ENCODE data around the gene TGIF2. TPM values are rescaled to one million over a fixed set of nuclear protein-coding genes. Genes with fewer than 3 reads are reported as not detected.
A peak's percentile ranks its signal among the peaks of the same experiment; 100 is the strongest.

Gene TGIF2
- 18.8 TPM for total RNA-seq

- peak; percentile 87 for DNase-seq (ENCODE audit: low spot score)
Measured at GRCh38 chr20:36573103-36573797, at the start of gene TGIF2. Gene TGIF2 (plus strand): TSS chr20:36573597. CDS start chr20:36578775, 5,178 bp downstream.

GRCh38 chr20:36525620-36526365 lies 47.6 kb upstream of the TGIF2 start:
- no peak for DNase-seq (ENCODE audit: low spot score)

- DNase-seq (ENCODE audit: low spot score), result no peak
Measured at GRCh38 chr20:36526521-36527011, 46.8 kb upstream of the TGIF2 start.

- DNase-seq (ENCODE audit: low spot score), result no peak
Measured at GRCh38 chr20:36527331-36528125, 45.9 kb upstream of the TGIF2 start.

GRCh38 chr20:36528176-36528874 lies 45.1 kb upstream of the TGIF2 start:
- DNase-seq (ENCODE audit: low spot score), result no peak

GRCh38 chr20:36528875-36529417 lies 44.5 kb upstream of the TGIF2 start:
- no peak for DNase-seq (ENCODE audit: low spot score)

GRCh38 chr20:36532388-36532787 lies 41.0 kb upstream of the TGIF2 start:
- no peak for DNase-seq (ENCODE audit: low spot score)

GRCh38 chr20:36532822-36533221 lies 40.6 kb upstream of the TGIF2 start:
- DNase-seq (ENCODE audit: low spot score), result no peak

GRCh38 chr20:36538026-36538722 lies 35.2 kb upstream of the TGIF2 start:
- no peak for DNase-seq (ENCODE audit: low spot score)

- DNase-seq (ENCODE audit: low spot score), result no peak
Measured at GRCh38 chr20:36540551-36541211, 32.7 kb upstream of the TGIF2 start.

- DNase-seq (ENCODE audit: low spot score), result peak; percentile 95
Measured at GRCh38 chr20:36541227-36541767, 32.1 kb upstream of the TGIF2 start, which contains the start of gene MYL9. Gene MYL9 (plus strand): TSS chr20:36541519. CDS start chr20:36544885, 3,366 bp downstream.

GRCh38 chr20:36541768-36542488 lies 31.5 kb upstream of the TGIF2 start:
- peak; percentile 70 for DNase-seq (ENCODE audit: low spot score)

GRCh38 chr20:36542516-36543183 lies 30.7 kb upstream of the TGIF2 start:
- DNase-seq (ENCODE audit: low spot score), result no peak

- DNase-seq (ENCODE audit: low spot score), result peak; percentile 77
Measured at GRCh38 chr20:36543184-36544133, 29.9 kb upstream of the TGIF2 start.

GRCh38 chr20:36544134-36545018 lies 29.0 kb upstream of the TGIF2 start:
- no peak for DNase-seq (ENCODE audit: low spot score)

GRCh38 chr20:36546111-36546736 lies 27.2 kb upstream of the TGIF2 start:
- DNase-seq (ENCODE audit: low spot score), result no peak

Data from ureter (tissue), 1 donor.